ENCODE data around the gene PPP1R10.

PPP1R10 gene

GRCh38 chr6:30557683-30557981 lies 59.4 kb downstream of the PPP1R10 start:
- DNase-seq (ENCODE audit: low read depth in 3 of 3, low spot score in 1 of 3) = no peak

DNA sequence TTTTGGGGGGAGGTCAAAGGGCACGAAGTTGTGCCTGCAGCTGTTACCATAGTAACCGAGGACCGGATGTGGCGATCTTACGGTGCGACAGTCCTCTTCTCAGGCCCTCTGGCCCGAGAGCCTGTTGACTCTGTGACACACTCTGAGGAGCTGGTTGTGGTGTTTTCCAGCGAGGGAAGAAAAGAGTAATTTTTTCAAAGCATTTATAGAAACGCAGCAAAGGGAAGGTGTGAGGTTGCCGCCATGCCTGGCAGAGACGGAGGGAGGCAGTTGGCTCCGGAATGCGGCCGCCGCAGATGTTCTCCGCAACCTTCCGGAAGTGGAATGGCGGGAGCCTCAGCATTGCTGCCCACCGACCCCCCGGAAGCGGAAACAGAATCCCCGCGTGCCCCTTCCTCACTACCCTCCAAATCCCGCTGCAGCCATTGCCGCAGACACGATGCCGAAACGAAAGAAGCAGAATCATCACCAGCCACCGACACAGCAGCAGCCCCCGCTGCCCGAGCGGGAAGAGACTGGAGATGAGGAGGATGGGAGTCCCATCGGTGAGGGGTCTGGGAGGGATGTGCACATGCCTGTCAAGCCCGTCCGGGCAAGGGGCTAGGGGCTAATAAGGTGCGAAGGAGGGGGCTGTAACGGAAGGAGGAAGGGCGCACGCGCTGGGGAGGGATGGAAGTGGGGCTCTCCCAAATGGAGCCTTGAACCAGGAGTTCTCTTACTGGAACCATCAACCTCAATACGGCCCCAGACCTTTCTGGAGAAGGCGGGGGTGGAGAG lies 59.9 kb downstream of the PPP1R10 start, which contains the start of gene PRR3:
Gene PRR3, plus strand, starts transcription at position 390 of the 777 bp plus-strand sequence. Its CDS starts 50 bp downstream, at position 440.
- peak; percentile 61 to 74 (median 65) for DNase-seq (ENCODE audit: low read depth in 3 of 3, low spot score in 1 of 3)

DNA sequence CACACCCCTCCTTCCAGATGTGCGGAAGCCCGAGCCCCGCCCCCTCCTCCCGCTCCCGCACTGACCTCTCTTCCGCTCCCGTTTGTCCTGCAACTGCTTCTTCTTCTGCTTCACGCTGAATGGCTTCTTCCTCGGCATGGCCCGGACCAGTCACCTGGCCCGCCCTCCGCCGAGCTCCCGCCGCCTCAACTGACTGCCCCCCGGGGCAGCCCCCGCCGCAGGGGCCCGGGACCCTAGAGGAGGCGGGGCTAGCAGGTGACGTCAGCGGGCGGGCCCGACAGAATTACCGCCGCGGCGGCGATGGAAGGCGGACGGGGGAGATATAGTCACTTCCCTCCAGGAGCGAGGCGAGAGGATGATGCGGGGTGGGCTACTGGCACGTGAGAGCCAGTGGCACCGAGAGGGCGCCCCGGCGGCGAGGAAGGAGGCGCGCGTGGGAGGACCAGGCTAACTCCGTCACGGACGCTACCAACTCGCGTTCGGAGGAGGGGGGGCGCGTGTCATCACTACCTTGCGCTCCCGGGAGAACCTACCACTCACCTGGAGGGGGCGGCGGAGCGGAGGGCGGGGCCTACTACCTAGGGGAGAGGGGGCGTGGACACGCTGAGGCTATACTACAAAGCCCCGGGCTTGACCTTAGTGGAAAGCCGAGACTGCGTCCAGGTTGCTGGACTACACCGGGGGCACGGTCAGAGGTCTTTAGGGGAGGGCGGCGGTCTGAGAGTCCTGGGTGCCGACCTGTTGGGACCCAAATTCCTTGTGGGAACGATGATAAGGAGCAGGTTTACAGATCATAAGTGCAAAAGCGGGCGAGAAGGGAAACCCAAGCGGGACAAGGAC lies 60.8 kb downstream of the PPP1R10 start, which contains the start of gene GNL1:
Gene GNL1, minus strand, starts transcription at position 424 of the 840 bp plus-strand sequence. Its CDS starts 286 bp downstream, at position 138.
- DNase-seq (ENCODE audit: low read depth in 3 of 3, low spot score in 1 of 3) = peak; percentile 97 to 98 (median 98)

DNA sequence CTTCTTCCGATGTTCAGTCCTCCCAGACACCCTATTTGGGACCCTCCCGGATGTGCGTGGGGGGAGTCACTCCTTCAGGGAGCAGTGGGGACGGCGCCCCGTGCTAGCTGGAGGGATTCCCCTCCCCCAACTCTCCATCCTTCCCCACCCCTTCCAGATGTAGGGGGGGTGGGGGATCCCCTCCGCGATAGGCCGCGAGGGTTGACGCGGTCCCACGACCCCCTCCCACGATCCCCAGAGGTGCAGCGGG lies 61.3 kb downstream of the PPP1R10 start:
- no peak for DNase-seq (ENCODE audit: low read depth in 3 of 3, low spot score in 1 of 3)

GRCh38 chr6:30554962-30555815 lies 61.9 kb downstream of the PPP1R10 start:
- DNase-seq (ENCODE audit: low read depth in 3 of 3, low spot score in 1 of 3) = no peak

GRCh38 chr6:30554404-30554803 lies 62.6 kb downstream of the PPP1R10 start:
- no peak for DNase-seq (ENCODE audit: low read depth in 3 of 3, low spot score in 1 of 3)
